ENCODE results near the gene FAM20C. TPM values are rescaled to one million over a fixed set of nuclear protein-coding genes. Genes with fewer than 3 reads are reported as not detected.

Gene FAM20C
- total RNA-seq, 1 donor from 2014 or later, result 10.0 TPM

DNA sequence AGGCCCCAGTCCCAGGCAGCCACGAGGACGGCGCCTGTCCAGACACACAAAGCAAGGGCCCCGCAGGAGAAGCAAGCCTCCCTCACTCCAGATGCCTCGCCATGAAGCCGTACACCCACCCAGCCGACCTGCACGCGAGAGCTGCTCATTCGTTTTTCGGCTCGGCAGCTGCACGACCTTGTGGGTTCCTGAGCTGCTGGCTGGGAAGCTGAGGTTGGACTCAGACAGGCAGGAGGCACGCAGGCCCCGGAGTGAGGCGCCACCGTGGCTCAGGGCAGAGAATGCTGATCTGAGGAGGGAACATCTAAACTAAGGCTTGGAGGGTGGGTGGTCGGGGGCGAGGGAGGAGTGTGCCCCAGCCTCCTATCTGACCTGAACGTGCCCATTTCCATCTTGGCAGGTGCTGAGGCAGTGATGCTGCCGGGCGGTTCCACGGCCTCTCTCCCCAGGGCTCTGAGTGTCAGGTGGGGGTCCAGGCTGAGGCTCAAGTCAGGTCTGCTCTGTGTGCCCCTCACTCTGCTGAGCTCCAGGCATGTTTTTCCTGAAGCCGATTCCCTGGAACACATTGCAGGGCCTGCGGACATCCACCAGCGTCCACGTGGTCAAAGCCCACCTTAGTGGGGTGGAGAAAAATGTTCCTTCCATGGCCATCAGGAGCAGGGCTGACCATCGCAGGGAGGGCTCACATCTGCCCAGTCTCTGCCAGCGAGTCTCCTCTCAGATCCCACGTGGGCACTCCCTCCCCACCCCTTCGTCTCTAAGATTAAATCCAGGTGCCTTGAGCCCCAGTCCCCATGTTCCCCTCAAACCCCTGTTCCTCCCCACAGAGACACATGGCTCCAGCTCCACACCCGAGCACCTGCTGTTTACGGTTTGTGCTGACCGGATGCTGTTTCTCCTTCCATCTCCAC lies 28.1 kb upstream of the FAM20C start:
- Mint-ChIP-seq H3K27me3 (ENCODE audit: low read depth, unreplicated experiment) (peaks cover 65% of the 10 kb centered on the region), H3K27ac (ENCODE audit: unreplicated experiment) (no peak overlapping the region), H3K36me3 (ENCODE audit: low read depth, unreplicated experiment) (no peaks in the 10 kb centered on the region), H3K4me3 (ENCODE audit: unreplicated experiment) (no peak overlapping the region), H3K4me1 (ENCODE audit: low read depth, unreplicated experiment) (no peaks in the 10 kb centered on the region), H3K9me3 (ENCODE audit: unreplicated experiment) (peaks cover 2% of the 10 kb centered on the region)
- Histone ChIP-seq H2AFZ (ENCODE audit: low read depth, low read length) (no peak overlapping the region), H3K36me3 (ENCODE audit: insufficient read depth, low read length) (no peaks in the 10 kb centered on the region), H3K4me2 (ENCODE audit: low read length) (no peak overlapping the region), H3K27ac (ENCODE audit: low read depth, low read length) (no peak overlapping the region), H3K9ac (ENCODE audit: low read length) (no peak overlapping the region), H3K79me2 (ENCODE audit: insufficient read depth, low read length) (no peaks in the 10 kb centered on the region), H3K4me1 (ENCODE audit: insufficient read depth, low read length) (no peaks in the 10 kb centered on the region), H4K20me1 (ENCODE audit: insufficient read depth, low read length) (no peaks in the 10 kb centered on the region), H3K27me3 (ENCODE audit: insufficient read depth, low read length) (peaks cover 11% of the 10 kb centered on the region), H3K4me3 (ENCODE audit: insufficient read depth, low read depth, low read length) (no peak overlapping the region), H3K9me3 (ENCODE audit: insufficient read depth, low read depth, low read length) (no peaks in the 10 kb centered on the region)
- DNase-seq (ENCODE audit: low read depth) (no peak), FAIRE-seq (no peak)
- no peak for TF ChIP-seq EZH2 (IDR thresholded peaks at IDR 0.05; ENCODE audit: insufficient read depth, low read length)
- TF ChIP-seq, protein P1, sequence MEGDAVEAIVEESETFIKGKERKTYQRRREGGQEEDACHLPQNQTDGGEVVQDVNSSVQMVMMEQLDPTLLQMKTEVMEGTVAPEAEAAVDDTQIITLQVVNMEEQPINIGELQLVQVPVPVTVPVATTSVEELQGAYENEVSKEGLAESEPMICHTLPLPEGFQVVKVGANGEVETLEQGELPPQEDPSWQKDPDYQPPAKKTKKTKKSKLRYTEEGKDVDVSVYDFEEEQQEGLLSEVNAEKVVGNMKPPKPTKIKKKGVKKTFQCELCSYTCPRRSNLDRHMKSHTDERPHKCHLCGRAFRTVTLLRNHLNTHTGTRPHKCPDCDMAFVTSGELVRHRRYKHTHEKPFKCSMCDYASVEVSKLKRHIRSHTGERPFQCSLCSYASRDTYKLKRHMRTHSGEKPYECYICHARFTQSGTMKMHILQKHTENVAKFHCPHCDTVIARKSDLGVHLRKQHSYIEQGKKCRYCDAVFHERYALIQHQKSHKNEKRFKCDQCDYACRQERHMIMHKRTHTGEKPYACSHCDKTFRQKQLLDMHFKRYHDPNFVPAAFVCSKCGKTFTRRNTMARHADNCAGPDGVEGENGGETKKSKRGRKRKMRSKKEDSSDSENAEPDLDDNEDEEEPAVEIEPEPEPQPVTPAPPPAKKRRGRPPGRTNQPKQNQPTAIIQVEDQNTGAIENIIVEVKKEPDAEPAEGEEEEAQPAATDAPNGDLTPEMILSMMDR (IDR thresholded peaks at IDR 0.05; ENCODE audit: insufficient read depth, low read depth, low read length), result no peak

GRCh38 chr7:164882-165660 lies 27.3 kb upstream of the FAM20C start:
- H3K4me2 ChIP-seq (ENCODE audit: low read length), result no peak overlapping the region
- no peak overlapping the region for H3K27ac ChIP-seq (ENCODE audit: low read depth, low read length)
- H3K4me1 Mint-ChIP-seq (ENCODE audit: low read depth, unreplicated experiment), result no peaks in the 10 kb centered on the region

More at GRCh38 chr7:164882-165660, 27.3 kb upstream of the FAM20C start:
- FAIRE-seq, result no peak
- Histone ChIP-seq H3K4me1 (ENCODE audit: insufficient read depth, low read length) (no peaks in the 10 kb centered on the region), H3K36me3 (ENCODE audit: insufficient read depth, low read length) (no peaks in the 10 kb centered on the region), H3K9ac (ENCODE audit: low read length) (no peak overlapping the region), H4K20me1 (ENCODE audit: insufficient read depth, low read length) (no peaks in the 10 kb centered on the region), H3K27me3 (ENCODE audit: insufficient read depth, low read length) (peaks cover 11% of the 10 kb centered on the region), H3K9me3 (ENCODE audit: insufficient read depth, low read depth, low read length) (no peaks in the 10 kb centered on the region), H3K4me3 (ENCODE audit: insufficient read depth, low read depth, low read length) (no peak overlapping the region), H3K79me2 (ENCODE audit: insufficient read depth, low read length) (no peaks in the 10 kb centered on the region), H2AFZ (ENCODE audit: low read depth, low read length) (no peak overlapping the region)
- Mint-ChIP-seq H3K9me3 (ENCODE audit: unreplicated experiment) (peaks cover 4% of the 10 kb centered on the region), H3K27me3 (ENCODE audit: low read depth, unreplicated experiment) (peaks cover 69% of the 10 kb centered on the region), H3K36me3 (ENCODE audit: low read depth, unreplicated experiment) (no peaks in the 10 kb centered on the region), H3K27ac (ENCODE audit: unreplicated experiment) (no peak overlapping the region), H3K4me3 (ENCODE audit: unreplicated experiment) (no peak overlapping the region)
- DNase-seq (ENCODE audit: low read depth), result no peak
- TF ChIP-seq, protein P1 (IDR thresholded peaks at IDR 0.05; ENCODE audit: insufficient read depth, low read depth, low read length), result no peak
- no peak for TF ChIP-seq EZH2 (IDR thresholded peaks at IDR 0.05; ENCODE audit: insufficient read depth, low read length)

Measured in astrocyte (in vitro differentiated cells and primary cell).